Embryonic facial prominence (tissue), 1 donor: ENCODE measurements around the gene CD300C.
"Not testable (repeated sequence)": the region's sequence is repeated elsewhere in the genome, so short reads cannot be mapped to it uniquely, and the experiment has no call there.

Source experiments
- DNase-seq: peaks from one replicate; pipeline ENCODE4 v3.0.0-alpha.2; 2016; ENCODE audit errors: extremely low spot score

CD300C gene

DNA sequence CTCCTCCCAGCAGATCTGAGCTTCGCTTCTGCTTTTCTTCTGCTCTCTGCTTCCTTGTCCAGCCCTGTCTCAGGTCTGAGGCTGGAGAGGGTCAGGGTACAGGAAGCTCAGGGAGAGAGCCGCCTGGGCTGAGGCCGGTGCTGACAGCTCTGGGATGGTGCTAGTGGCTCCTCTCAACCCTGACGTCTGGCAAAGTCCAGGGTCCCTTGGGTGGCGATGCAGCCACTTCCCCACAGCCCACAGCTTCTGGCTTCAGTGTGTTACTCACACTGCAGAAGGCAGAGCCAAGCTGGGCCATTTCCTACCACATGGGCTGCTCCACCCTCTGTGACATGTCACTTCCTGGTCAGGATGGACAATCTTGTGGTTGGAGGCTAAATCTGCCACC, at the start of gene CD300C:
Gene CD300C (minus strand): TSS at position 273 of the 388 bp plus-strand sequence. CDS start 333 bp downstream, outside the sequence.
- no peak for DNase-seq

DNA sequence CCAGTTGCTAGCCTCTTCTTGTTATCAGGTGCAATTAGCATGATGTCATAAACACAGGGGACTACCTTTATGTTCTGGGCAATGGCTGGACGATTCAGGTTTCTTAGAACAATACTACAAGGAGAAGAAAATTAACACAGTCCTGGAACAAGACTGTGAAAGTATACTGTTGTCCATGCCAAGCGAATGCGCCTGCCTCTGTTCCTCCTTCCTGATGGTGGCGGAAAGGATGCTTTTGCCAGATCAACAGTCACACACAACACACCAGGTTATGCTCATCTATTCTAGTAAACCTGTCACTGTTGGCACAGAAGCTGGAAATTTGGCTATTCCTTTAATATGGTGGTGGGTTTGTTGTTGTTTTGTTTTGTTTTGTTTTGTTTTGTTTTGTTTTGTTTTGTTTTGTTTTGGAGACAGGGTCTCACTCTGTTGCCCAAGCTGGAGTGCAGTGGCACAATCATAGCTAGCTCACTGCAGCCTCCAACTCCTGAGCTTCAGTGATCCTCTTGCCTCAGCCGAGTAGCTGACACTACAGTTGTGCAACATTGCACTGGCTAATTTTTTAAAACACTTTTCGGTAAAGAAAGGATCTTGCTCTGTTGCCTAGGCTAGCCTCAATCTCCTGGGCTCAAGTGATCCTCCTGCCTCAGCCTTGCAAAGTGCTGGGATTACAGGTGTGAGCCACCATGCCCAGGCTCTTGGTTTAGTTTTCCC, 49.3 kb upstream of the CD300C start:
- no peak for DNase-seq

DNA sequence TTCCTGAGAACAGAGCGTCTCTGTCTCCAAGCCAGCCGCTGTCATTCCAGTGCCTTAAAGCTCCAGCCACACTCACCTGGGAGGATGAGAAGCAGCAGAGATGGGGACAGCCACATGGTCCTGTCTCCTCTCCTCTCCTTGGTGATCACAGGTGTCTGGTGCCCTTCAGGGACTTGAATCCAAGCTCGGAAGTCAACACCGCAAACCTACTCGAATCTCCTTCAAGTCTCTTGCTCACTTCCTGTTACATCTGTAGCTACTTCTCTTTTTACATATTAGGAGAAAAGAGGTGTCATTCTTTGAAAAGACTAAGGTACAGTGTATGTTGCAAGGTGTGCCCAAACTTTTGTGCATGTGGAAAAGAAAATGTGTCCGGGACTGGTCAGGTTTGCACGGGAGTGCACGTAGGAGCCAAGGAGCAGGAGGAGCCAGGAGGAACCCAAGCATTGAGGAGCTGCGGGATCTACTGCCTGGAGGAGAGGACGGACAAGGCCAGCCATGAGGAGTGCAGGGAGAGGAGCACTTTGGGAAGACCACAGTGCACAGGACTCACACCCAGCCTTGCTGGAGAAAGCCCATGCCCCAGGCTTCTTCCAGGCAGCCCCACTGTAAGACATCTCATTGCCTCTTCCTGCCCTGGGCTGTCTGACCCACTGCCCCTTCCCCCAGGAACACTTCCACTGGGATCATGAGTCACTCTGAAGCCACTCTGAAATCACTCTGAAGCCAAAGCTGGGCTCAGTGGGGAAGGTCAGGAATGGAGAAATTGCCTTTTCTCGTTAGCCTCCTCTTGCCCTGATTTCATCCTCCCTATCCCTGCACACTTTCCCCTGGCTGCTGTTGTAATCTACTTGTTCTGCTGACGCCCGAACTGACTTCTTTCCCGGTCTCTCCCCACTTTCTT, 46.4 kb upstream of the CD300C start, which contains the start of gene CD300LD:
Gene CD300LD (minus strand): TSS at position 197 of the 904 bp plus-strand sequence. CDS start 81 bp downstream, at position 116.
- no peak for DNase-seq

DNA sequence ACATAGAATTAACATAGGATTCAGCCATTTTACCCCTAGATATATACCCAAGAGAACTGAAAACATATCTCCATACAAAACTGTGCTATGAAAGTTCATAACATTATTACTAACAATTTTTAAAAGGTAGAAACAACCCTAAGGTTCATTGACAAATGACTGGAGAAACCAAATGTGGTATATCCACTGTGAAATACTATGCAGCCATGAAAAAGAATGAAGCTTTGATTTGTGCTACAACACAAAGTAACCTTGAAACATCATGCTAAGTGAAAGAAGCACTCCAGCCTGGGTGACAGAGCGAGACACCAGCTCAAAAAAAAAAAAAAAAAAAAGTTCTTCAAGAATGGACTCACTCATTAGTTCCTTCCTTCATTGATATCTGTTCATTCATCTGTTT, 45.6 kb upstream of the CD300C start:
- no peak for DNase-seq

DNA sequence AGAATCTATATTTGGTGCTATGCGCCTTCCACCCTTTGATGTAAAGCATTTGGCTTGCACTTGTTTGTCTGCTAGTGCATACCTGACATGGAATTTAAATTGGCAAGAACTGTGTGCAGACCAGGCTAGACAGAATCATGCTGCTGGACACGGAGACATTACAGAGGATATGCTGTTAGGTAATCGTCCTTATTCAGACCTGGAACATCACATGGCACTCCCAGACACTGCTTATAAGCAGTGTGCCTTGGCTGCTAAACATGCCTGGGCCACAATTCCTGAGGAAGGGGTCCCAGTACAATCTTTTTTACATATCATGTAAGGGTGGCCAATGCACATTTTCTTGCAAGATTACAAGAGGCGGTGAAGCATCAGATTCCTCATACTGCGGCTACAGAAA, 39.8 kb upstream of the CD300C start:
- DNase-seq, result no peak

DNA sequence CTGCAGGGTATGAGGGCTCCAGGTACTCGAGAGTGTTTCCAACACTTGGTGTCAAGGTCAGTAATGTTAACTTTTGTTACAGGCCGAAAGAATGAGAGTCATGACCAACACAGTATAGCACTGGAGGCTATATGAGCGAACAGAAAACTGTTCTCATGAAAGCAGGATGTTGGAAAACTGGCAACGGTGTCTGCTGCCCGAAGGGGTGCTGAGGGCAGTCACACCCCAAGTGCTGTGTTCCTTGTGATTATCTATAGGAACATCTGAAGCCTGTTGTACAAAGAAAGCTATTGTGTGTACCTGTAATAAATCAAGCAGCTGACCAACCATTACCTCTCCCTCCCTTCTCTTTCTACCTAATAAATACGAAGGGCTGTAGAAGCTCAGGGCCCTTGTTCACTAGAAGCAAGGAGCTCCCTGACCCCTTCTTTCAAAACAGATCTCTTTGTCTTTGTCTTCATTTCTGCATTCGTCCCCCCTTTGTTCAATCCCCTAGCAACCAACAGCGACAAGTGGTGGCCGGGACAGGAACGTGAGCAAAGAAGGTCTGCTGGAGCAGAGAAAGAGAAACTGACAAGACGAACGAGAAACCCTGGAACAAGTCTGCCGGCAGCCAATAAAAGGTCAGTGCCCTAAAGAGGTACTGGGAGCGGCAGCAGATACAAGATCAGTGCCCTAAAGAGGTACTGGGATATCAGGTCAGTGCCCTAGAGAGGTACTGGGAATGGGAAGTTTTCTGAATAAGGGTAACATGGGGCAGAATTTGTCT, 38.6 kb upstream of the CD300C start:
- DNase-seq, result no peak

DNA sequence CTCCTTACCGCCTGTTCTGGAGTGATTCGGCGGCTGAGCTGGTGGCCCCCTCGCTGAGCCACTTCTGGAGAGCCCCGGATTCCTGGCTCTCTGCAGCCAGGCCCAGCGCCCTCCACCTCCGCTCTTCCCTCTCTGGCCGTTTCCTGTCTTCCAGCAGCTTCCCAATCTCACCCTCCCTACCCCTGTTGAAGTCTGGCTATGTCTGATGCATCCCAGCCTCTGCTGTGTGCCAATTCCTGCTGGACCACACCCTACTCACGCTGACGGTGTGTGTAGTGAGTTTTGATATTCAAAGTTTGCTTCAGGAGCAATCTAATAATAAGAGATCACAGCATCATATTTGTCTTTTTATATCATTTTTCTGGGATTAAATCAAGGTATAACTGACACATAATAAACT, 36.7 kb upstream of the CD300C start:
- DNase-seq, result no peak

DNA sequence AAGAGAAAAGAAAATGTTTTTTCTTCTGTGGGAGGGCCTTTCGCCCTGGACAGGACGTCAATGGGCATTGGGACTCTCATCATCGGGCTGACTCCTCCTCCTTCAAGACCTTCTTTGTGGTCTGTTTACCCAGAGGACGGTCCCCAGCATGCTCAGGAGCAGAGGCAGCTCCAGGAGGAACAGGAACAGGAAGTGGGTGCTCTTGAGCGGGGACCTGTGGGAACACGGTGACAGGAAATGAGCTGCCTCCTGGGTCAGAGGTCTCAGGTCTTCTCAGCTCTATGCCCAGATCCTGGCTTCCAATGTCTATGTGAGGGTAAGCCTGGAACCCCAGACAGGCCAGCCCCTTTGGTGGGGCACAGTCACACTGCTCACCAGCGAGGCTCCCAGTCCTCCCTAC, 34.0 kb upstream of the CD300C start:
- no peak for DNase-seq

DNA sequence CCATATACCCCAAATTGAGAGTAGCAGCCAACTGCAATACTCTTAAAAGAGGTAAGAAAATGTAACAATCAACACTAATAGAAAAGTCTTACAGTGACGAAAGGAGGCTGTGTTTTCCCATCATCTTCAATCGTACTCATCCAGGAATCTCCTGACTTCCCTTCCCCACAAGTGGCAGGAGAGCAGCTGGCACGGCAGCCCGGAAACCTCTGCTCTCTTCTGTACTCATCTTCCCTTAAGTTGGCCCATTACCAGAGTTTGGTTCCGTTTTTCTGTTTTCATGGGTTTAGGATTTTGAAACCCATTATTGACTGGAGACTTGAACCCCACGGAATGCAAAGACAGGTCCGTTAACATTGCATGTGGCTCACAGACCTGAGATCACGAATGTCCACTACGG, 33.1 kb upstream of the CD300C start:
- no peak for DNase-seq

DNA sequence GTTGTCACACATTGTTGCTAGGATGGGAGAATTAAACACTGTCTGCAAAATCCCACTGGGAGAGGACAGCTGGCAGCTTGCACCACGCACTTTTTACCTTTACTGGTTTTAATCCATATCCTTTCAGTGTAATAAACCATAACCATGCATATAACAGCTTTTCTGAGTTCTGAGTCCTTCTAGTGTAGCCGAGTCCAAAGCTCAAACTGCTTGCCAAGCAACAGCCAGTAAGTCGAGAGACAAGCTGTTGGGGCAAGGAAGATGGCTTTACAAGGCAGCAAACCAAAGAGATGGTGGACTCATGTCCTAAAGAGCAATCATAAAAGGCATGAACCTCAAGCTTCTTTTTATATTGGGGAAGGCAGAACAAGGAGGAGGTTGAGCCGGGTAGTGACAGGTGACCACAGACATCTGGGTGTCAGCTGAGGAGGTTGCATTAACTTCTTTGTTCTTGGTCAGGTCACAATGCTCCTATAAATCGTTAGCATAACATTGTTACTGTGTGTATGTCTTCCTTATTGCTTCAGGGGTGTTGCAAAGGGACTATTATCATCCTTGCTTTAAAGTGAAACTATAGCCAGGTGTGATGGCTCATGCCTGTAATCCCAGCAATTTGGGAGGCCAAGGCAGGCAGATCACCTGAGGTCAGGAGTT, 28.7 kb upstream of the CD300C start:
- DNase-seq, result no peak

DNA sequence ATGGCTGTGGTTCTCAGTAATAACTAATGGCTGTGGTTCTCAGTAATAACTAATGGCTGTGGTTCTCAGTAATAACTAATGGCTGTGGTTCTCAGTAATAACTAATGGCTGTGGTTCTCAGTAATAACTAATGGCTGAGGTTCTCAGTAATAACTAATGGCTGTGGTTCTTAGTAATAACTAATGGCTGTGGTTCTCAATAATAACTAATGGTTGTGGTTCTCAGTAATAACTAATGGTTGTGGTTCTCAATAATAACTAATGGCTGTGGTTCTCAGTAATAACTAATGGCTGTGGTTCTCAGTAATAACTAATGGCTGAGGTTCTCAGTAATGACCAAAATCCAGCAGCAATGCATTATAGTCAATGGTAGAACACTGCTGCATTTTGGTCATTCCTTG, 27.7 kb upstream of the CD300C start:
- DNase-seq, result not testable (repeated sequence)

DNA sequence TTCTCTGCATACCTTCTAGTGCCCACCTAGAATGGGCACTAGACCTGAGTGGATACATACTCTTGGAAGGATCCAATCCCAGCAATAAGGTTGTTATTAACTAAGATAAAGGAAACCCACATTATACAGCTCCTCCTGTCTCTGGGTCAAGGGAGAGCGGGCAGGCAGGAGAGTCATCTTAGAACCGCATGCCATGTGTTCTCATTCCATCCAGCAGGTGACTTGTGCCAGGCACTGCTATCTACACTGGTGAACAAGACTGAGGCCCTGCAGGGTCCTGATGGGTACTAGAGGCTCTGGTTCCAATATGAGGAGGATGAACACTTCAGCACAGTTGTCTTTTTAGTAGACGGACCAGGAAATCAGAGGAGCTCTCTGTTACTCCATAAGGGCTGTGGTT, 27.3 kb upstream of the CD300C start:
- DNase-seq, result no peak

DNA sequence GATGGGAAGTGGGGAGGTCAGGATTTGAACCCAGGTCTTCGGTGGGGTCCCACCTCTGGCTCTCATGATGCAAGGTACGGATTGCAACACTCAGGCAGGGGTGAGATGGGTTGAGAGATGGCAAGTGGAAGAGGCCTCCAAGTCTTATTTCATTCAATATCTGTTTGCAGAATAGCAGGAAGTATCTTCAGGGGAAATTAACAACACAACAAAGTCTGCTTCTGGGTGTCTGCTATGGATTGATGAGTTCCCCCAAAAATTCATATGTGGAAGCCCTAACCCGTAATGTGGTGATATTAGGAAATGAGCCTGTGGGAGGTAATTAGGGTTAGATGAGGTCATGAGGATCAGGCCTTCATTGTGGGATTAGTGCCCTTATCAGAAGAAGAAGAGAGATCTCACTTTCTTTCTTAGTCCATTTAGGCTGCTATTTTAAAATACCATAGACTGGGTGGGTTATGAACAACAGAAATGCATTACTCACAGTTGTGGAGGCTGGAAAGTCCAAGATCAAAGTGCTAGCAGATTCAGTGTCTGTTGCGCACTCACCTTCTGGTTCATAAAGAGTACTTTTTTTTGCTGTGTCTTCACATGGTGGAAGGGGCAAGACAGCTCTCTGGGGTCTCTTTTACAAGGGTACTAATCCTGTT, 25.8 kb upstream of the CD300C start:
- no peak for DNase-seq

DNA sequence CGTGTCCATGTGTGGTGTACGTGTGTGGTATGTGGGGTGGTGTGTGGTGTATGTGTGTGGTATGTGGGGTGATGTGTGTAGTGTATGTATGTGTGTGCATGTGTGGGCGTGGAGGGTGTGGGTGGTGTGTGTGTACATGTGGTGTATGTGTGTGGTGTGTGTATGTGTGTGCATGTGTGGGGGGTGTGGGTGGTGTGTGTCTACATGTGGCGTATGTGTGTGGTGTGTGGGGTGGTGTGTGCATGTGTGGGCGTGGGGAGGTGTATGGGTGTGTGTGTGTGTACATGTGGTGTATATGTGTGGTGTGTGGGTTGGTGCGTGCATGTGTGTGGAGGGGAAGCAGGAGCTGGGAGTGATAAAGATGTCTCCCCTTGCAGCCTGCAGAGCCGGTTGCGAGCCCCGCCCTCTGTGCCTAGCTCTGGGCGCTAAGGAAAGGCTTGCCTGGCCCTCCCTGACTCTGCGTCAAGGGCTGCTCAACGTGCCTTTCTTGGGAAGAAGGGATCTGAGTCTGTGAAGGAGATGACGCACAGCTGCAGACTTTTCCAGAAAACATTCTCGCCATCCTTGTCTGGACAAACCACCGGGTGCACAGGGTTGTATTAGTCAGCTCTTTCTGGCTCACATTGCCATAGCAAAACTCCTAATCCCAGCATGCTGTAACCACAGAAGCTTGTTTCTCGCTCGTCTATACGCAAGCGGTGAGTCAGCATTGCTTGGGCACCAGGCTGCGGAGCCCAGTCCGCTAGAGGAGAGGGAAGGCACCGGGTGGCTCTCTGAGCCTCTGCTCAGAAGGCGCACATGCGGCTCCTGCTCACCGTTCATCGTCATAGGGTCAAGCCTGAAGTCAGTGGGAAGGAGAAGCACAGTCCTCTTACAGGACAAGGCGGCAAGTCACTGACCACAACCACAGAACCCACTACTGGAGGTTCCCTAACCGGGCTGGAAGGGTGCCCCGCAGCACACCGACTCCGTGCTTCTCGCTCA, 23.4 kb upstream of the CD300C start:
- no peak for DNase-seq

DNA sequence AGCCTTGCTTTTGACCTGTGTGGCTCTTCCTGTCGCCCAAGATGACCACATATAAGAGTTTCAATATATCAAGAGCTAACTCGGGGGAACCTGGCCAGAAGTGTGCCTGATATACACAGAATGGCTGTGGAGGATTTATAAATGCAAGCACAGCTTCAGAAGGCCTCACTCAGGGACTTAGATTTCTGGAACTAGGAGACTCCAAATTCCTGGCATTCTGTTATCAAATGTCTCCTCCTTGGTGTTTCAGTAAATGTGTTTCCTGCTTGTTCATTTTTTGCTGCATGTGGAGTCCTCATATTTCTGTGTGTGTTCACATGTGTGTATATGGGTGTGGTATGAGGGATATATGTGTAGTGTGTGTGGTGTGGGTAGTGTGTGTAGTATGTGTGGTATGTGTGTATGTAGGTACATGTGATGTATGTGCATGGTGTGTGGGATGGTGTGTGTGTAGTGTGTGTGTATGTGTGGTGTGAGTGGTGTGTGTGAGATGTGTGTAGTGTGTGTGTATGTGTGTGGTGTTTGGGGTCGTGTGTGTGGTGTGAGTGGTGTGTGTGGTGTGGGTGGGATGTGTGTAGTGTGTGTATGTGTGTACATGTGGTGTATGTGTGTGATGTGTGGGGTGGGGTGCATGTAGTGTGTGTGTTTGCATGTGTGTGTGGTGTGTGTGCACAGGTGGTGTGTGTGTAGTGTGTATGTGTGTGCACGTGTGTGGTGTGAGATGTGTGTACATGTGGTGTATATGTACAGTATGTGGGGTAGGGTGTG, 22.4 kb upstream of the CD300C start:
- no peak for DNase-seq

DNA sequence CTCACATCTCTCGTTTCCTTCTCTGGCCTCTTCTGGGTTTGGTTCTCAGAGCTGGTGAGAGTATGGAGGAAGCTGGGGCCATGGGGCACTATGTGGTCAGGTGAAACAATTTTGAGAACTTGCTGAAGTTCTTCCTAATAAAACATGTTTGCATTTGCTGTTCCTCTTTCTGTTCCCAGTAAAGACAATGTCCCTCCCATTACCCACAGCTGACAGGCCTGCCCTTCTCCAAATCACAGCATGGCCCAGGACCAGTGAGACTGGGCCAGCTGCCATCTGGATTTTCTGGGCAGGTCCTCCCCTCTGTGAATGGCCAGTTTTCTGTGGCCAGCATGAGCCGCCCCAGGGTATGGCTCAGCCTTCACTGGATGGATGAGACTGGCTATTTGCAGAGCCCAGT, 21.5 kb upstream of the CD300C start, which contains the start of gene CD300H:
Gene CD300H (minus strand): TSS at position 113 of the 400 bp plus-strand sequence.
- no peak for DNase-seq

DNA sequence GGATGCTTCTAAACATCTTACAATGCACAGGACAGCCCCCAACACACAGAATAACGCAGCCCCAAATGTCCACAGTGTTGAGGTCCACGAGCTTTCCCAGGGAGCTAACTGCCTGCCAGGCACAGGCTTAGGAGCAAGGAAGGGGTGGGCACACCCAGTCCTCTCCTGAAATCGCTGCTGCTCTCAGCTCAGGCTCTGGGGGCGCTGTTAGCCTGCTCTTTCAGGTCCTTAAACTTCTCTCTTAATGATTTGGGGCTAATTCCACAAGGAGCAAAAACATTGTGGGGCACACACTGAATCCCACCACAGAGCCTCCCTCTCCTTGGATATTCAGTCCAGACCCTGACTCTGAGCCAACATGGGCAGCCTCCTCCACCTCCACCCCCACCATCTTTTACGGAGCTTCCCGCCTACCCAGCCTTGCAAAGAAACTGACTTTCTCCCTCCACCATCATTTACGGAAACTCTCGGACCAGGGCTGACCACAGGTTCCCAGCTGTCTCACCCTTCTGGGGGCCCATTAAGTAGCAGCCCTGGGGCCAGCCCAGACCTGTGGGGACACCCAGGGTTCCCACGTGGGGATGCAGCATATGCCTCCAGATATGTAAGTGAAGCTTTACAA, 20.3 kb upstream of the CD300C start:
- no peak for DNase-seq

DNA sequence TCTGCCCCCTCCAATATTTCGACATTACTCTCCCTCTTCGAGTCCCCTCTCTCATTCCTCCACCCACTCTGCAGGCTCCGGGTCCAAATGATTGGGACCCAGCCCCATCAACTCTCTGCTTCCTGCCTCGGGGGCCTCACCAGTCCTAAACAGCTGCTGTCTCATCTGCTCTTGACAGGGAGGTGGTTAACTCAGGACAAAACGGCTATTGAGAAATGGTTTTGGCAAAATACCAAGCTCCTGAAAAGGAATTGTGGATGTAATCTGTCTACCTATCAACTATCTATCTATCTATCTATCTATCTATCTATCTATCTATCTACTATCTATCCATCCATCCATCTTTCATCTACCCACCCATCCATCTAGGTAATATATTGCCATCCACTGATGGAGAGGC, 19.2 kb upstream of the CD300C start:
- no peak for DNase-seq

DNA sequence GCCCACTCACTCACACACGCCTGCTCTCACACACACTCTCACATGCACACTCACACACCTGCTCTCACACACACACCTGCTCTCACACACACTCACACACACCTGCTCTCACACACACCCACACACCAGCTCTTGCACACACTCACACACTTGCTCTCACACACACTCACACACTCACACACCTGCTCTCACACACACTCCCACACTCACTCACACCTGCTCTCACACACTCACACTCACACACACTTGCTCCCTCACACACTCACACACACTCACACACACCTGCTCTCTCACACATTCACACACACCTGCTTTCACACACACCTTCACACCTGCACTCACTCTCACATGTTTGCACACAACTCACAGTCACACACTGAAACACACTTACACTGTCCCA, 17.4 kb upstream of the CD300C start:
- no peak for DNase-seq
